GM23338 (cell line): Measurements from ENCODE around the gene WSB2. TPM values are rescaled to one million over a fixed set of nuclear protein-coding genes. Genes with fewer than 3 reads are reported as not detected.

Experiments used
- ATAC-seq: fragments of 200-7000 bp; cut with Tn5 transposase; 3 replicates; pipeline ENCODE4 v1.9.1; 2020
- DNase-seq: peaks from one replicate; pipeline ENCODE4 v3.0.0-alpha.2; 2015; ENCODE audit warnings: low spot score
- H2AFZ ChIP-seq: fragments of 200-600 bp; sonication (generic); 2 replicates; pipeline ENCODE4 v1.8.0; 2016; ENCODE audit warnings: antibody characterized with exemption, mild to moderate bottlenecking, moderate library complexity
- H3F3A ChIP-seq: fragments of 200-600 bp; sonication (generic); replicated peaks from 2 replicates; pipeline ENCODE4 v1.8.0; 2017; ENCODE audit warnings: antibody characterized with exemption, mixed run types, low read depth
- H3K27ac ChIP-seq: fragments of 200-600 bp; sonication (generic); 2 replicates; pipeline ENCODE4 v1.6.1; 2016; ENCODE audit warnings: low read depth
- H3K27me3 ChIP-seq: fragments of 200-600 bp; sonication (generic); 2 replicates; pipeline ENCODE4 v1.8.0; 2016; ENCODE audit warnings: mild to moderate bottlenecking, mixed run types, moderate library complexity; ENCODE audit not compliant: insufficient read depth
- H3K36me3 ChIP-seq: fragments of 200-600 bp; sonication (generic); 2 replicates; pipeline ENCODE4 v1.8.0; 2016; ENCODE audit warnings: mild to moderate bottlenecking; ENCODE audit not compliant: insufficient read depth
- H3K4me1 ChIP-seq: fragments of 200-600 bp; sonication (generic); 2 replicates; pipeline ENCODE4 v1.8.0; 2016; ENCODE audit warnings: mild to moderate bottlenecking, moderate library complexity; ENCODE audit not compliant: insufficient read depth
- H3K4me2 ChIP-seq: fragments of 200-600 bp; sonication (generic); 2 replicates; pipeline ENCODE4 v1.7.1; 2017; ENCODE audit warnings: mixed run types
- H3K4me3 ChIP-seq: fragments of 200-600 bp; sonication (generic); 2 replicates; pipeline ENCODE4 v1.6.1; 2016; ENCODE audit warnings: mixed run types
- H3K79me2 ChIP-seq: fragments of 200-600 bp; sonication (generic); replicated peaks from 2 replicates; pipeline ENCODE4 v1.8.0; 2017; ENCODE audit warnings: mild to moderate bottlenecking; ENCODE audit not compliant: insufficient read depth
- H3K9me2 ChIP-seq: fragments of 200-600 bp; sonication (generic); 2 replicates; pipeline ENCODE4 v1.8.0; 2017; ENCODE audit not compliant: insufficient read depth
- H4K20me1 ChIP-seq: fragments of 200-600 bp; sonication (generic); replicated peaks from 2 replicates; pipeline ENCODE4 v1.8.0; 2017; ENCODE audit warnings: mild to moderate bottlenecking; ENCODE audit not compliant: insufficient read depth
- H3K27ac Mint-ChIP-seq: 2 replicates; pipeline ENCODE4 v1.8.0; 2020; ENCODE audit warnings: inconsistent platforms, mild to moderate bottlenecking, moderate library complexity, mixed read lengths
- H3K27me3 Mint-ChIP-seq: 3 replicates; pipeline ENCODE4 v1.8.0; 2022; ENCODE audit warnings: low read depth, mild to moderate bottlenecking, moderate library complexity, mixed read lengths, inconsistent platforms; ENCODE audit not compliant: insufficient read depth, poor library complexity
- H3K36me3 Mint-ChIP-seq: 3 replicates; pipeline ENCODE4 v1.8.0; 2021; ENCODE audit warnings: low read depth, mild to moderate bottlenecking, inconsistent platforms, moderate library complexity, mixed read lengths
- H3K4me1 Mint-ChIP-seq: 3 replicates; pipeline ENCODE4 v1.8.0; 2020; ENCODE audit warnings: mild to moderate bottlenecking, inconsistent platforms, mixed read lengths
- H3K4me3 Mint-ChIP-seq: 3 replicates; pipeline ENCODE4 v1.8.0; 2021; ENCODE audit warnings: moderate library complexity, mild to moderate bottlenecking, inconsistent platforms, mixed read lengths
- H3K9me3 Mint-ChIP-seq: 3 replicates; pipeline ENCODE4 v1.8.0; 2020; ENCODE audit warnings: moderate library complexity, mild to moderate bottlenecking, inconsistent platforms, mixed read lengths
- EZH2 ChIP-seq: fragments of 200-600 bp; sonication (generic); IDR thresholded peaks from one replicate; pipeline ENCODE4 v1.8.0; 2017; ENCODE audit warnings: antibody characterized with exemption, mild to moderate bottlenecking, low read depth; ENCODE audit not compliant: unreplicated experiment
- EZH2phosphoT487 ChIP-seq: fragments of 200-600 bp; sonication (generic); IDR thresholded peaks from one replicate; pipeline ENCODE4 v1.8.1; 2018; ENCODE audit warnings: antibody characterized with exemption; ENCODE audit not compliant: unreplicated experiment
- JUNB ChIP-seq: IDR thresholded peaks from one replicate; pipeline ENCODE4 v1.6.1; 2016; ENCODE audit warnings: antibody characterized with exemption; ENCODE audit not compliant: unreplicated experiment
- NANOG ChIP-seq: IDR thresholded peaks from 2 replicates; pipeline ENCODE4 v1.6.1; 2016; ENCODE audit warnings: antibody characterized with exemption, borderline replicate concordance
- POLR2AphosphoS5 ChIP-seq: IDR thresholded peaks from 2 replicates; pipeline ENCODE4 v1.6.1; 2016; ENCODE audit warnings: antibody characterized with exemption, low read depth
- STAT1 ChIP-seq: IDR thresholded peaks from one replicate; pipeline ENCODE4 v1.6.1; 2016; ENCODE audit warnings: antibody characterized with exemption; ENCODE audit not compliant: unreplicated experiment
- ZNF114 ChIP-seq: fragments of 250-450 bp; sonication (Bioruptor Pico); IDR thresholded peaks from 2 replicates; pipeline ENCODE4 v1.5.0; 2020; ENCODE audit warnings: mild to moderate bottlenecking, moderate library complexity
- ZNF331 ChIP-seq: fragments of 250-450 bp; sonication (Bioruptor Pico); IDR thresholded peaks from 2 replicates; pipeline ENCODE4 v1.5.0; 2020; ENCODE audit warnings: low read depth, mild to moderate bottlenecking, moderate library complexity
- polyA plus RNA-seq: library from polyadenylated mRNA; unstranded; fragments of >200 nt; fragmentation: Nextera tagmentation; extraction: Ambion mirVana; gene quantifications from 2 replicates; pipeline ENCODE4 v1.2.1, GENCODE V29; 2016
- total RNA-seq: library from RNA; depleted of rRNA; stranded (reverse); fragments of >200 nt; shearing (Covaris generic); gene quantifications from 2 replicates; pipeline ENCODE4 v1.2.3, GENCODE V29; 2014
- TF ChIP-seq, protein P1 (sequence below): IDR thresholded peaks from one replicate; pipeline ENCODE4 v1.6.1; 2018; ENCODE audit warnings: antibody characterized with exemption; ENCODE audit not compliant: unreplicated experiment
- TF ChIP-seq, protein P2 (sequence below), 2 experiments: fragments of 200-600 bp in 1 of 2; sonication (generic) in 1 of 2; conservative IDR thresholded peaks; 2 replicates each; pipeline versions ENCODE4 v1.5.1 to v1.6.1; 2016 to 2017; ENCODE audit warnings: antibody characterized with exemption in 2 of 2, low read depth in 2 of 2, mild to moderate bottlenecking in 2 of 2, moderate library complexity in 1 of 2
- TF ChIP-seq, protein P3 (sequence below): IDR thresholded peaks from 2 replicates; pipeline ENCODE4 v1.6.1; 2016; ENCODE audit warnings: antibody characterized with exemption

WSB2 gene
- total and polyA plus RNA-seq, 2 experiments from 2014 or later, result 36.6 to 60.8 TPM

DNA sequence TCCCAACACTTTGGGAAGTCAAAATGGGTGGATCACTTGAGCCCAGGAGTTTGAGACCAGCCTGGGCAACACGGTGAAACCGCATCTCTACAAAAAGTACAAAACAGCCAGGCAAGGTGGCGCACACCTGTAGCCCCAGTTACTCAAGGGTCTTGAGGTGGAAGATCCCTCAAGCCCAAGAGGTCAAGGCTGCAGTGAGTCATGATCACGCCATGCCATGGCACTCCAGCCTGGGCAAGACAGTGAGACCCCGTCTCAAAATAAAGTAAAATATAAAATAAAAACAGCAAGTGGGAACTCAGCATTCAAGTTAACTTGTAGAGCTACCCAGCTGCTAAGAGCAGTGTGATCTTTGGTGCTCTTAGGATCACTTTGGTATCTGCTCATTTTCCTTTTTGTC, 31.8 kb downstream of the WSB2 start:
- Histone ChIP-seq H3K79me2 (no peaks in the 10 kb centered on the region), H3K4me3 (no peak overlapping the region), H4K20me1 (peaks cover 10% of the 10 kb centered on the region), H3K27ac (no peak overlapping the region), H3K36me3 (peaks cover 48% of the 10 kb centered on the region), H3K27me3 (no peaks in the 10 kb centered on the region), H3K4me2 (no peak overlapping the region), H3F3A (peaks cover 4% of the 10 kb centered on the region), H2AFZ (no peak overlapping the region), H3K4me1 (no peaks in the 10 kb centered on the region), H3K9me2 (no peaks in the 10 kb centered on the region)
- H3K4me1 Mint-ChIP-seq, result no peaks in the 10 kb centered on the region
- H3K36me3 Mint-ChIP-seq, result peaks cover 94% of the 10 kb centered on the region
- TF ChIP-seq, protein P1, sequence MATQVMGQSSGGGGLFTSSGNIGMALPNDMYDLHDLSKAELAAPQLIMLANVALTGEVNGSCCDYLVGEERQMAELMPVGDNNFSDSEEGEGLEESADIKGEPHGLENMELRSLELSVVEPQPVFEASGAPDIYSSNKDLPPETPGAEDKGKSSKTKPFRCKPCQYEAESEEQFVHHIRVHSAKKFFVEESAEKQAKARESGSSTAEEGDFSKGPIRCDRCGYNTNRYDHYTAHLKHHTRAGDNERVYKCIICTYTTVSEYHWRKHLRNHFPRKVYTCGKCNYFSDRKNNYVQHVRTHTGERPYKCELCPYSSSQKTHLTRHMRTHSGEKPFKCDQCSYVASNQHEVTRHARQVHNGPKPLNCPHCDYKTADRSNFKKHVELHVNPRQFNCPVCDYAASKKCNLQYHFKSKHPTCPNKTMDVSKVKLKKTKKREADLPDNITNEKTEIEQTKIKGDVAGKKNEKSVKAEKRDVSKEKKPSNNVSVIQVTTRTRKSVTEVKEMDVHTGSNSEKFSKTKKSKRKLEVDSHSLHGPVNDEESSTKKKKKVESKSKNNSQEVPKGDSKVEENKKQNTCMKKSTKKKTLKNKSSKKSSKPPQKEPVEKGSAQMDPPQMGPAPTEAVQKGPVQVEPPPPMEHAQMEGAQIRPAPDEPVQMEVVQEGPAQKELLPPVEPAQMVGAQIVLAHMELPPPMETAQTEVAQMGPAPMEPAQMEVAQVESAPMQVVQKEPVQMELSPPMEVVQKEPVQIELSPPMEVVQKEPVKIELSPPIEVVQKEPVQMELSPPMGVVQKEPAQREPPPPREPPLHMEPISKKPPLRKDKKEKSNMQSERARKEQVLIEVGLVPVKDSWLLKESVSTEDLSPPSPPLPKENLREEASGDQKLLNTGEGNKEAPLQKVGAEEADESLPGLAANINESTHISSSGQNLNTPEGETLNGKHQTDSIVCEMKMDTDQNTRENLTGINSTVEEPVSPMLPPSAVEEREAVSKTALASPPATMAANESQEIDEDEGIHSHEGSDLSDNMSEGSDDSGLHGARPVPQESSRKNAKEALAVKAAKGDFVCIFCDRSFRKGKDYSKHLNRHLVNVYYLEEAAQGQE, result no peak
- TF ChIP-seq, protein P2, sequence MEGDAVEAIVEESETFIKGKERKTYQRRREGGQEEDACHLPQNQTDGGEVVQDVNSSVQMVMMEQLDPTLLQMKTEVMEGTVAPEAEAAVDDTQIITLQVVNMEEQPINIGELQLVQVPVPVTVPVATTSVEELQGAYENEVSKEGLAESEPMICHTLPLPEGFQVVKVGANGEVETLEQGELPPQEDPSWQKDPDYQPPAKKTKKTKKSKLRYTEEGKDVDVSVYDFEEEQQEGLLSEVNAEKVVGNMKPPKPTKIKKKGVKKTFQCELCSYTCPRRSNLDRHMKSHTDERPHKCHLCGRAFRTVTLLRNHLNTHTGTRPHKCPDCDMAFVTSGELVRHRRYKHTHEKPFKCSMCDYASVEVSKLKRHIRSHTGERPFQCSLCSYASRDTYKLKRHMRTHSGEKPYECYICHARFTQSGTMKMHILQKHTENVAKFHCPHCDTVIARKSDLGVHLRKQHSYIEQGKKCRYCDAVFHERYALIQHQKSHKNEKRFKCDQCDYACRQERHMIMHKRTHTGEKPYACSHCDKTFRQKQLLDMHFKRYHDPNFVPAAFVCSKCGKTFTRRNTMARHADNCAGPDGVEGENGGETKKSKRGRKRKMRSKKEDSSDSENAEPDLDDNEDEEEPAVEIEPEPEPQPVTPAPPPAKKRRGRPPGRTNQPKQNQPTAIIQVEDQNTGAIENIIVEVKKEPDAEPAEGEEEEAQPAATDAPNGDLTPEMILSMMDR (conservative IDR thresholded peaks at IDR 0.05; ENCODE audit: low read depth in 2 of 2), result no peak
- TF ChIP-seq ZNF114 (CRISPR knock-in tag), result no peak
- TF ChIP-seq STAT1, result no peak
- TF ChIP-seq EZH2, result no peak
- TF ChIP-seq NANOG, result no peak
- TF ChIP-seq ZNF331 (CRISPR knock-in tag), result no peak
- no peak for TF ChIP-seq EZH2phosphoT487
- no peak for TF ChIP-seq JUNB
- TF ChIP-seq, protein P3, sequence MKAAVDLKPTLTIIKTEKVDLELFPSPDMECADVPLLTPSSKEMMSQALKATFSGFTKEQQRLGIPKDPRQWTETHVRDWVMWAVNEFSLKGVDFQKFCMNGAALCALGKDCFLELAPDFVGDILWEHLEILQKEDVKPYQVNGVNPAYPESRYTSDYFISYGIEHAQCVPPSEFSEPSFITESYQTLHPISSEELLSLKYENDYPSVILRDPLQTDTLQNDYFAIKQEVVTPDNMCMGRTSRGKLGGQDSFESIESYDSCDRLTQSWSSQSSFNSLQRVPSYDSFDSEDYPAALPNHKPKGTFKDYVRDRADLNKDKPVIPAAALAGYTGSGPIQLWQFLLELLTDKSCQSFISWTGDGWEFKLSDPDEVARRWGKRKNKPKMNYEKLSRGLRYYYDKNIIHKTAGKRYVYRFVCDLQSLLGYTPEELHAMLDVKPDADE, result no peak
- TF ChIP-seq POLR2AphosphoS5, result no peak
- H3K4me3 Mint-ChIP-seq, result no peak overlapping the region
- H3K27me3 Mint-ChIP-seq, result peaks cover 10% of the 10 kb centered on the region
- ATAC-seq, result no peak
- no peak for DNase-seq
- H3K27ac Mint-ChIP-seq, result no peak overlapping the region
- H3K9me3 Mint-ChIP-seq, result no peaks in the 10 kb centered on the region
